HepG2 (cell line): ENCODE measurements around the gene ZNF331. TPM values are rescaled to one million over a fixed set of nuclear protein-coding genes. Genes with fewer than 3 reads are reported as not detected.
A peak's percentile ranks its signal among the peaks of the same experiment; 100 is the strongest.

Experiments
- ATAC-seq: fragments of 200-7000 bp; cut with Tn5 transposase; 3 replicates; pipeline ENCODE4 v1.9.1; 2020; ENCODE audit warnings: mild to moderate bottlenecking, moderate library complexity
- BruUV-seq: library from RNA; stranded (reverse); fragments of 400-500 nt; replicated peaks from 2 replicates; lab custom pipeline; 2021; lab: Mats Ljungman, UMichigan
- CTCF ChIA-PET: fragments of 300-600 bp; formaldehyde crosslinking; extraction: SDS; loops from one replicate; lab custom pipeline; 2021; ENCODE audit warnings: low total read pairs, inconsistent platforms, low intra/inter-chr PET ratio; lab: Yijun Ruan, JAX
- POLR2A ChIA-PET: fragments of 350-600 bp; sonication (Branson Sonifier 250); formaldehyde crosslinking; loops from one replicate; lab custom pipeline; 2020; ENCODE audit warnings: antibody characterized with exemption, inconsistent platforms; lab: Yijun Ruan, JAX
- DNase-seq: peaks from one replicate; pipeline ENCODE4 v3.0.0-alpha.2; 2015; ENCODE audit warnings: low spot score
- FAIRE-seq: peaks from 3 replicates; lab custom pipeline; 2011; peaks lifted over from hg19 to GRCh38; lab: Jason Lieb, UNC
- H2AFZ ChIP-seq: one replicate; pipeline ENCODE4 v1.6.1; 2011; ENCODE audit warnings: low read length, inconsistent platforms
- H3K27ac ChIP-seq: fragments of 300-600 bp; 3 replicates; pipeline ENCODE4 v1.8.0; 2011; ENCODE audit warnings: mixed run types, mild to moderate bottlenecking, mixed read lengths, low read length, inconsistent platforms; ENCODE audit not compliant: insufficient read depth; ENCODE audit errors: extremely low read length
- H3K27me3 ChIP-seq, 2 experiments: fragments of 200-600 bp in 1 of 2; 2 replicates in 1 of 2; 3 replicates in 1 of 2; pipeline versions ENCODE4 v1.6.0 to v1.8.0; 2011; ENCODE audit warnings: low read length in 2 of 2, mild to moderate bottlenecking in 2 of 2, moderate library complexity in 2 of 2, inconsistent platforms in 1 of 2; ENCODE audit not compliant: insufficient read depth in 2 of 2, control insufficient read depth in 1 of 2
- H3K36me3 ChIP-seq, 2 experiments: fragments of 200-600 bp in 1 of 2; replicated peaks in 1 of 2; 2 replicates in 1 of 2; 3 replicates in 1 of 2; pipeline versions ENCODE4 v1.5.1 to v1.8.0; 2011; ENCODE audit warnings: low read length in 2 of 2, inconsistent platforms in 1 of 2; ENCODE audit not compliant: insufficient read depth in 2 of 2, control insufficient read depth in 1 of 2
- H3K4me1 ChIP-seq: 2 replicates; pipeline ENCODE4 v1.5.1; 2012; ENCODE audit warnings: low read length, inconsistent platforms; ENCODE audit not compliant: insufficient read depth
- H3K4me2 ChIP-seq: 2 replicates; pipeline ENCODE4 v1.6.0; 2011; ENCODE audit warnings: low read depth, low read length, inconsistent platforms
- H3K4me3 ChIP-seq, 3 experiments: fragments of 200-600 bp in 1 of 3; sonication (generic), shearing (Covaris generic) in 1 of 3; replicated peaks in 1 of 3; 2 replicates each; pipeline ENCODE4 v1.5.1; 2011 to 2016; ENCODE audit warnings: low read length in 3 of 3, inconsistent platforms in 2 of 3, low read depth in 2 of 3, mild to moderate bottlenecking in 2 of 3, control low read depth in 1 of 3, mixed read lengths in 1 of 3; ENCODE audit not compliant: insufficient read depth in 1 of 3
- H3K79me2 ChIP-seq: one replicate; pipeline ENCODE4 v1.6.1; 2011; ENCODE audit warnings: low read length, inconsistent platforms; ENCODE audit not compliant: insufficient read depth
- H3K9ac ChIP-seq: 2 replicates; pipeline ENCODE4 v1.6.0; 2011; ENCODE audit warnings: mild to moderate bottlenecking, low read depth, low read length, inconsistent platforms; ENCODE audit not compliant: insufficient read depth
- H3K9me3 ChIP-seq: 2 replicates; pipeline ENCODE4 v1.5.1; 2012; ENCODE audit warnings: mild to moderate bottlenecking, low read length
- H4K20me1 ChIP-seq: 2 replicates; pipeline ENCODE4 v1.6.0; 2011; ENCODE audit warnings: inconsistent platforms, mild to moderate bottlenecking, low read length, moderate library complexity; ENCODE audit not compliant: insufficient read depth
- EP300 ChIP-seq, 3 experiments: sonication (generic) in 1 of 3; formaldehyde crosslinking in 1 of 3; IDR thresholded peaks; 2 replicates each; pipeline versions ENCODE4 v1.5.1 to v1.6.1; 2011 to 2020; ENCODE audit warnings: low read depth in 2 of 3, low read length in 2 of 3, borderline replicate concordance in 1 of 3, improper control_type of control experiment in 1 of 3, mild to moderate bottlenecking in 1 of 3, missing genetic modification reagents in 1 of 3, moderate library complexity in 1 of 3
- MXD1 ChIP-seq: sonication (generic); formaldehyde crosslinking; IDR thresholded peaks from 2 replicates; pipeline ENCODE4 v1.4.0; 2020; ENCODE audit warnings: mild to moderate bottlenecking, missing genetic modification reagents
- RXRB ChIP-seq: IDR thresholded peaks from 2 replicates; pipeline ENCODE4 v1.6.1; 2016; ENCODE audit warnings: borderline replicate concordance, missing genetic modification reagents, missing compliant biosample characterization
- ZNF644 ChIP-seq: IDR thresholded peaks from 2 replicates; pipeline ENCODE4 v1.6.1; 2016; ENCODE audit warnings: low read depth
- ZNF747 ChIP-seq: sonication (generic); formaldehyde crosslinking; IDR thresholded peaks from 2 replicates; pipeline ENCODE4 v1.8.1; 2023; ENCODE audit warnings: missing genetic modification reagents, mild to moderate bottlenecking, borderline replicate concordance
- ZSCAN25 ChIP-seq: sonication (generic); formaldehyde crosslinking; IDR thresholded peaks from 2 replicates; pipeline ENCODE4 v1.8.0; 2022; ENCODE audit warnings: mild to moderate bottlenecking, missing genetic modification reagents
- WGBS: methylation state at CpG from one replicate; pipeline ENCODE4 v1.1.6; 2017; ENCODE audit warnings: low lambda C conversion rate; 5-methylcytosine and 5-hydroxymethylcytosine counted together
- in situ Hi-C: cut with HindIII; loops from 2 replicates; pipeline ENCODE4 v1.10.0; 2017; ENCODE audit warnings: low pct_unique_long_range_greater_than_20kb; ENCODE audit not compliant: extremely low pct_ligation_motif_present
- intact Hi-C: fragments of 100-400 bp; cut with micrococcal nuclease; formaldehyde crosslinking; loops from one replicate; pipeline ENCODE4 v1.10.0; 2022; ENCODE audit not compliant: unreplicated experiment
- polyA plus RNA-seq, 8 experiments: library from polyadenylated mRNA; depleted of rRNA in 3 of 8; stranded (reverse) in 7 of 8; unstranded in 1 of 8; fragments of >200 nt; fragmentation: Illumina TruSeq in 4 of 8; extraction: Trizol in 4 of 8; gene quantifications; 2 replicates each; pipeline versions ENCODE4 v1.2.1 to v1.2.3, GENCODE V29; 2011 to 2016; ENCODE audit warnings: low read depth in 4 of 8, missing spikeins in 1 of 8, mixed read lengths in 1 of 8; ENCODE audit not compliant: insufficient read depth in 1 of 8
- total RNA-seq, 5 experiments: library from RNA; depleted of rRNA; stranded (reverse); fragments of >200 nt; fragmentation: Illumina TruSeq; extraction: Trizol; gene quantifications; 2 replicates each; pipeline ENCODE4 v1.2.3, GENCODE V29; 2016; ENCODE audit warnings: low read depth in 1 of 5
- TF ChIP-seq, protein P1 (sequence below): sonication (generic); formaldehyde crosslinking; IDR thresholded peaks from 2 replicates; pipeline ENCODE4 v1.8.0; 2022; ENCODE audit warnings: mild to moderate bottlenecking, missing genetic modification reagents, moderate library complexity
- TF ChIP-seq, protein P2 (sequence below): sonication (generic); formaldehyde crosslinking; IDR thresholded peaks from 2 replicates; pipeline ENCODE4 v1.4.0; 2020; ENCODE audit warnings: low read depth, mild to moderate bottlenecking, missing genetic modification reagents

ZNF331 gene
- total and polyA plus RNA-seq, 2 of the 13 experiments (the other 11 are each of a cell fraction or from before 2014, with no cell fraction given) = 8.2 to 13.3 TPM

GRCh38 chr19:53540091-53540490 is 2.1 kb downstream of the ZNF331 start:
- no TSS peak for BruUV-seq
- 75% methylated on average over 4 of the region's 4 CpGs for WGBS
- in situ Hi-C loops (no loop called here), intact Hi-C loops (no loop called here)
- Histone ChIP-seq H2AFZ (no peak overlapping the region), H3K9me3 (no peaks in the 10 kb centered on the region), H3K4me1 (peaks cover 58% of the 10 kb centered on the region), H4K20me1 (no peaks in the 10 kb centered on the region), H3K27me3 (no peaks in the 10 kb centered on the region), H3K79me2 (peaks cover 17% of the 10 kb centered on the region), H3K36me3 (peaks cover 1 to 15% of the 10 kb centered on the region in 2 experiments; a peak in 3 of 5 replicates), H3K4me2 (peak overlapping the region; percentile 69; the same call in 1 of the 2 replicates), H3K27ac (no peak overlapping the region), H3K4me3 (no peak overlapping the region), H3K9ac (no peak overlapping the region)
- no peak for ATAC-seq
- TF ChIP-seq EP300 (IDR thresholded peaks at IDR 0.05; ENCODE audit: low read depth in 2 of 2, low read length in 2 of 2) (no peak), EP300 (CRISPR knock-in tag; IDR thresholded peaks at IDR 0.05; ENCODE audit: borderline replicate concordance) (no peak), MXD1 (CRISPR knock-in tag) (no peak), ZSCAN25 (CRISPR knock-in tag) (no peak)
- TF ChIP-seq, protein P1, sequence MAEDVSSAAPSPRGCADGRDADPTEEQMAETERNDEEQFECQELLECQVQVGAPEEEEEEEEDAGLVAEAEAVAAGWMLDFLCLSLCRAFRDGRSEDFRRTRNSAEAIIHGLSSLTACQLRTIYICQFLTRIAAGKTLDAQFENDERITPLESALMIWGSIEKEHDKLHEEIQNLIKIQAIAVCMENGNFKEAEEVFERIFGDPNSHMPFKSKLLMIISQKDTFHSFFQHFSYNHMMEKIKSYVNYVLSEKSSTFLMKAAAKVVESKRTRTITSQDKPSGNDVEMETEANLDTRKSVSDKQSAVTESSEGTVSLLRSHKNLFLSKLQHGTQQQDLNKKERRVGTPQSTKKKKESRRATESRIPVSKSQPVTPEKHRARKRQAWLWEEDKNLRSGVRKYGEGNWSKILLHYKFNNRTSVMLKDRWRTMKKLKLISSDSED (CRISPR knock-in tag) = no peak
- DNase-seq = no peak
- CTCF ChIA-PET = no interaction called here
- POLR2A ChIA-PET = no interaction called here
- FAIRE-seq = no peak

DNA sequence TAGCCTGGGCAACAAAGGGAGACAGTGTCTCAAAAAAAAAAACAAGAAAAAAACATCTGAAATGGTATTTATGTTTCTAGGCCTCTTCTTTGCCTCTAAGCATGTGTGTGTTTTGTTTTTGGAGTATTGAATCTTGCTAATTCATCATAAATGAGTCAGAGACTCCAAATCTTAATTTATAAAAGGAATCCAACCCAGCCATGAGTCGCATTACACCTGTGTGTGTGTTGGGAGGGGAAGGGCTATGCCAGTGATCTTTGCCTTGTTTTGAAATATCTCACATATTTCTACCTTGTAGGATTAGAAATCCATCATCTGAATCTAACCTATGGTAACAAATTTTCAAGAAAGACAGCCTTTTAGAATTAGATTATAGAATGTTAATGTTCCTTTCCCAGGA is 4.0 kb downstream of the ZNF331 start:
- ChIA-PET POLR2A (no interaction called here), CTCF (no interaction called here)
- no peaks in the 10 kb centered on the region for H3K9me3 ChIP-seq
- H3K27ac ChIP-seq = peak overlapping the region; percentile 8
- DNase-seq (no peak), ATAC-seq (no peak), FAIRE-seq (no peak)
- no peaks in the 10 kb centered on the region for H4K20me1 ChIP-seq
- H3K4me1 ChIP-seq = peaks cover 56% of the 10 kb centered on the region
- H3K27me3 ChIP-seq = no peaks in the 10 kb centered on the region
- TF ChIP-seq, protein P2, sequence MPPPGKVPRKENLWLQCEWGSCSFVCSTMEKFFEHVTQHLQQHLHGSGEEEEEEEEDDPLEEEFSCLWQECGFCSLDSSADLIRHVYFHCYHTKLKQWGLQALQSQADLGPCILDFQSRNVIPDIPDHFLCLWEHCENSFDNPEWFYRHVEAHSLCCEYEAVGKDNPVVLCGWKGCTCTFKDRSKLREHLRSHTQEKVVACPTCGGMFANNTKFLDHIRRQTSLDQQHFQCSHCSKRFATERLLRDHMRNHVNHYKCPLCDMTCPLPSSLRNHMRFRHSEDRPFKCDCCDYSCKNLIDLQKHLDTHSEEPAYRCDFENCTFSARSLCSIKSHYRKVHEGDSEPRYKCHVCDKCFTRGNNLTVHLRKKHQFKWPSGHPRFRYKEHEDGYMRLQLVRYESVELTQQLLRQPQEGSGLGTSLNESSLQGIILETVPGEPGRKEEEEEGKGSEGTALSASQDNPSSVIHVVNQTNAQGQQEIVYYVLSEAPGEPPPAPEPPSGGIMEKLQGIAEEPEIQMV (CRISPR knock-in tag) = no peak
- TF ChIP-seq ZNF644 (CRISPR knock-in tag) = no peak
- no peak for TF ChIP-seq ZNF747 (CRISPR knock-in tag)
- TF ChIP-seq RXRB (CRISPR knock-in tag) = no peak
- 88% methylated on average over 1 of the region's 1 CpG for WGBS
- no peak overlapping the region for H3K4me2 ChIP-seq
- H3K9ac ChIP-seq = no peak overlapping the region
- no peak overlapping the region for H2AFZ ChIP-seq
- intact Hi-C loops = no loop called here
- peaks cover 3 to 18% of the 10 kb centered on the region in 2 experiments; a peak in 3 of 5 replicates for H3K36me3 ChIP-seq
- H3K4me3 ChIP-seq = no peak overlapping the region
- in situ Hi-C loops = no loop called here
- no TSS peak for BruUV-seq
- peaks cover 23% of the 10 kb centered on the region for H3K79me2 ChIP-seq
